Aorta (tissue), 5 donors: ENCODE results near the gene RNASET2. TPM values are rescaled to one million over a fixed set of nuclear protein-coding genes. Genes with fewer than 3 reads are reported as not detected.

Experiments used
- ATAC-seq: fragments of 200-7000 bp; cut with Tn5 transposase; one replicate; pipeline ENCODE4 v1.9.1; 2022; ENCODE audit warnings: moderate library complexity; ENCODE audit not compliant: low FRiP score
- DNase-seq, 2 donors: peaks; one replicate each; pipeline ENCODE4 v3.0.0-alpha.2; 2020
- H3K27ac ChIP-seq, 2 donors: one replicate each; pipeline ENCODE4 v1.5.1; 2013; ENCODE audit warnings: low read length in 2 of 2, mild to moderate bottlenecking in 2 of 2, moderate library complexity in 2 of 2, control low read depth in 1 of 2, inconsistent platforms in 1 of 2, low read depth in 1 of 2
- H3K27me3 ChIP-seq, 2 donors: one replicate each; pipeline ENCODE4 v1.6.1; 2013; ENCODE audit warnings: control low read depth in 1 of 2, low read length in 1 of 2, mild to moderate bottlenecking in 1 of 2, moderate library complexity in 1 of 2; ENCODE audit not compliant: insufficient read depth in 2 of 2, control insufficient read depth in 1 of 2
- H3K36me3 ChIP-seq, 2 donors: one replicate each; pipeline ENCODE4 v1.6.1; 2013; ENCODE audit warnings: control low read depth in 1 of 2, low read length in 1 of 2, mild to moderate bottlenecking in 1 of 2; ENCODE audit not compliant: insufficient read depth in 2 of 2, control insufficient read depth in 1 of 2
- H3K4me1 ChIP-seq, 2 donors: one replicate each; pipeline ENCODE4 v1.6.1; 2013; ENCODE audit warnings: low read length in 2 of 2, control low read depth in 1 of 2, mild to moderate bottlenecking in 1 of 2, moderate library complexity in 1 of 2; ENCODE audit not compliant: insufficient read depth in 2 of 2, control insufficient read depth in 1 of 2
- H3K4me3 ChIP-seq, 2 donors: one replicate each; pipeline ENCODE4 v1.5.1; 2013; ENCODE audit warnings: low read length in 2 of 2, control low read depth in 1 of 2, mild to moderate bottlenecking in 1 of 2
- H3K9me3 ChIP-seq: one replicate; pipeline ENCODE4 v1.6.1; 2013; ENCODE audit warnings: mild to moderate bottlenecking, low read length; ENCODE audit not compliant: control insufficient read depth
- WGBS, 2 donors: extraction: QIAGEN DNeasy Blood & Tissue Kit; methylation state at CpG; one replicate each; pipeline ENCODE4 v1.1.7; 2013; 5-methylcytosine and 5-hydroxymethylcytosine counted together
- intact Hi-C, 2 donors: fragments of 100-400 bp; cut with DNase I; formaldehyde crosslinking; loops; one replicate each; pipeline versions ENCODE4 v1.14.2 to v1.15.0; 2022
- polyA plus RNA-seq, 2 donors: library from polyadenylated mRNA; stranded (reverse); fragments of 200-250 nt; gene quantifications; one replicate each; pipeline ENCODE4 v1.2.3, GENCODE V29; 2013
- total RNA-seq, 2 donors: library from RNA; stranded (reverse); fragmentation: NEBNext Ultra II Directional; extraction: Animal tissue kit (Norgen Biotek cat#: 25700); gene quantifications; one replicate each; pipeline ENCODE4 v1.2.1, GENCODE V29; 2021
- donor health status: healthy with polysubstance abuse.
- donor health status: Bipolar disorder and iron deficiency.
- donor health status: DM: no; HTN: no; CAD: no.
- donor health status: DM: no; HTN: no; CAD: no.
- donor health status: DM: yes; HTN: yes; CAD: no.

The RNASET2 gene
- total and polyA plus RNA-seq, 4 donors: 23.3 to 64.8 (median 34.4) TPM

DNA sequence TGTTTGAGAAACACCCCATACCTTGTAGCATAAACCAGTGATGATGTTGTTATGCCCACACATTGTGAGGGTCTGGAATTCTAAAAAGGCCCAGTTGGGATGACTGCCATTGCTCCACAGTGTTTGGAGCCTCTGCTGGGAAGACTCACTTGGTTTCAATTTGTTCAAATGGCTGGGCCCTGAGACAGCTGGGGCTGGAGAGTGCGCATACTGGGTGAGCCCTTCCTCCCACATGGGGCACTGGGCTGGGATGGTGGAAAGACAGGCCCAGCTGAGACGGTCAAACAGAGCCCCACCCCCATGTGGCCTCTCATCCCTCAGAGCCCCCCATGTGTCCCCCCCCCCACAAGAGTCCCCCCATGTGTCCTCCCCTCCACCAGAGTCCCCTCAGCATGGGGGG is 20.3 kb upstream of the RNASET2 start:
- Histone ChIP-seq H3K4me3 (no peak overlapping the region), H3K4me1 (no peaks in the 10 kb centered on the region), H3K27ac (no peak overlapping the region), H3K36me3 (no peaks in the 10 kb centered on the region), H3K9me3 (no peaks in the 10 kb centered on the region), H3K27me3 (no peaks in the 10 kb centered on the region)
- intact Hi-C loops: no loop called here
- DNase-seq (no peak), ATAC-seq (no peak)
- 99 to 100% methylated on average over 2 of the region's 2 CpGs for WGBS, 2 donors

DNA sequence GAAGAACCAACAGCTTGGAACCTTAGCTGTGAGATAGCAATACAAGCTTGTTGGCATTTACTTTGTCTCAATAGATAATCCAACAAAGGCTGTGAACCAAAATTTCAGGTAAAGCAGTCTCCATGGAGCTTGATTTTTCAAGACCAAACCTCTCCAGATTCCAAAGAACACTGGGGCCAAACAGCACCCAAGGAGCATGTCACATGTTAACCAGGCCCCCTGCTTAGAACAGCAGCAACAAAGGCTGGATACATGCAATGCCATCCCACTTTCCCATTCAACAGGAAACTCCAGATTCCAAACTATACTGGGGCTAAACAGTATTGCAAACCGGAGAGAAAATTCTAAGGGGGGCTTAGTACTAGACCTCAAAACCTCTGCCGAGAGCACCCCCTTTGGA is 15.8 kb upstream of the RNASET2 start:
- WGBS, 2 donors: 95 to 98% methylated on average over 2 of the region's 2 CpGs

DNA sequence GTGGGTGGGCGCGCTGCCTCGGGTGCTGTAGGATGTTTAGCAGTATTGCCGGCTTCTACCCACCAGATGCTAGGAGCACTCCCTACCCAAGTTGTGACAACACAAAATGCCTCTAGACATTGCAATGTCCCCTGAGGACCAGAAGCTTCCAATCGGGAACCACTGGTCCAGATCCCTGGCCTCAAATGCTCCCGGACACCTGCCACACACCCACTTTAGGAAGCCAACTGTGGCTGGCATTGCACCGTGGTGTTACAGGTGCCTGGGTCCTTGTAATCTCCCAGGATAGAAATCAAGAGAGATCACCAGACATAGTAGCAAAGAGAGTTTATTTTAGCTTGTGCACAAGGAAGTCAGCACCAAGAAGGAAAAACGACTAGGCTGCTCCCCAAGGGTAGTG is 14.9 kb upstream of the RNASET2 start:
- Histone ChIP-seq H3K27me3 (no peaks in the 10 kb centered on the region), H3K36me3 (no peaks in the 10 kb centered on the region), H3K4me1 (no peaks in the 10 kb centered on the region), H3K4me3 (no peak overlapping the region), H3K27ac (no peak overlapping the region), H3K9me3 (no peaks in the 10 kb centered on the region)
- ATAC-seq: no peak
- intact Hi-C loops: no loop called here
- DNase-seq: no peak
- 90 to 93% methylated on average over 8 of the region's 8 CpGs for whole genome bisulfite sequencing, 2 donors

More for the DNA sequence above, 15.8 kb upstream of the RNASET2 start:
- no peaks in the 10 kb centered on the region for H3K4me1 ChIP-seq
- DNase-seq (no peak), ATAC-seq (no peak)
- H3K27ac ChIP-seq: no peak overlapping the region
- H3K36me3 ChIP-seq: no peaks in the 10 kb centered on the region
- H3K9me3 ChIP-seq: no peaks in the 10 kb centered on the region
- H3K27me3 ChIP-seq: no peaks in the 10 kb centered on the region
- intact Hi-C loops: no loop called here
- H3K4me3 ChIP-seq: no peak overlapping the region

DNA sequence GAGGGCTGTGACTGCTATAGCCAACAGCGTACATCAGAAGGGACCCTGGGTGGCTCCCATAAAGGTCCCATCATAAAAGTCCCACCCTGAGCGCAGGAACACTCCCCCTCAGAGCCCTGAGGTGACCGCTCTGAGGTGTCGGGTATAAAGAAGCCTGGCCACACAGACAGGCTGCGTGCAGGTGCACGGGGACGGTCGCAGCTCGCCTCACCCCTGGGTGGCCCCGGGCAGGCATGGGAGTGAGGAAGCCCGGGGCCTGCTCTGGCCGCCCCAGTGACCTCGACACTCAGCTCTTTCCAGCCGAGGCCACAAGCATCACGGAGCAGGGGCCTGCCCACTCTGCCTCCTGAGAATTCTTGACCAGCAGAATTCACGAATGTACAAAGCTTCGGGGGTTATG is 14.4 kb upstream of the RNASET2 start:
- intact Hi-C loops: no loop called here
- no peak overlapping the region for H3K27ac ChIP-seq
- 88 to 94% methylated on average over 17 of the region's 17 CpGs for WGBS, 2 donors

DNA sequence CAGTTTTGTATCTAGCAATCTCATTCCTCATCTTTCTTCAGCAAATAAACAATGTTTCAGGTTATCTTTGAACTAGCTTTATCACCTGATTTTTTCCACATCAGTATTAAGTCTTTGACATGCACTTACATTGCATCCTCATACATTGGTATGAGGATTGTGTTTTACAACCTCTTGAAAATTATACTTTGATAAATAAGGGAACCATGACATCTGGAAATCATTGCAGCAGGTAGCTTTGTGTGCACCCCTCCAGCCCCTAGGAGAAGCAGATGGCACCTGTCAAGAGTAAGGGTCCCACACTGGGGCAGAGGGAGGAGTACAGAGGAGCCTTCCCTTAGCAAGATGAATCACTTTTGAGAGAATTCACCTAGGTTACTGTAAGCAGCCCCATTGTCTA is 13.7 kb upstream of the RNASET2 start:
- H3K4me3 ChIP-seq: no peak overlapping the region
- H3K9me3 ChIP-seq: no peaks in the 10 kb centered on the region
- no peak for ATAC-seq
- H3K27me3 ChIP-seq: no peaks in the 10 kb centered on the region
- no peak overlapping the region for H3K27ac ChIP-seq
- DNase-seq: no peak
- intact Hi-C loops: no loop called here
- no peaks in the 10 kb centered on the region for H3K4me1 ChIP-seq
- no peaks in the 10 kb centered on the region for H3K36me3 ChIP-seq

More for the DNA sequence above, 14.4 kb upstream of the RNASET2 start:
- H3K9me3 ChIP-seq: no peaks in the 10 kb centered on the region
- no peak overlapping the region for H3K4me3 ChIP-seq
- H3K36me3 ChIP-seq: no peaks in the 10 kb centered on the region
- no peaks in the 10 kb centered on the region for H3K27me3 ChIP-seq
- no peak for ATAC-seq
- H3K4me1 ChIP-seq: no peaks in the 10 kb centered on the region
- DNase-seq: no peak

DNA sequence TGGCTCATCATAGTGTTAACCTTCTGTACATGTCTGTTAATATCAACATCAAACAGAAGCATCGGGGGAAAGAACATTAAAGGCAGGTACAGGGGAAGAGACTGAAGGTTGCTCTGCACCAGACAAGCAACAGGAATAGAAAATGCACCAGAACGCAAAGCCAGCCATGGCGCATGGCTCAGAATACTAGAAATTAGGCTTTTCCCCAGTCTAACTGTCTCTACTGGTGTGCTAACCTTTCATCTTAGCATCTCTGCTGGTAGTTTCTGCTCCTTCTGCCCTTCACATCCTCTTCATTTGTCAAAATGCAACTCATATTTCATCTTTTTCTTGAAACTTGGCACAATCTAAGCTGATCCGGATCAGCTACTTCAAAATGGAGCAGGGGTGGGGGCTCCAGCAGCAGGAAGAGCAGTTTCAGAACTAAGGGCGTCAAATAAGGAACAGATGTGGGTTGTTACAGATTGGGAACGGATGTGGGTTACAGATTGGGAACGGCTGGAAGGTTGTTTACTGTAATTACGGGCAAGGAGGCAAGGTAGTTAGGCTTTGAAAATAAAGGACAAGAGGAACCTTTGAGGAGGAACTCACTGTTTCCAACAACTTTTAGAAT is 13.1 kb upstream of the RNASET2 start:
- Histone ChIP-seq H3K36me3 (no peaks in the 10 kb centered on the region), H3K27me3 (no peaks in the 10 kb centered on the region), H3K4me3 (no peak overlapping the region), H3K4me1 (no peaks in the 10 kb centered on the region), H3K9me3 (no peaks in the 10 kb centered on the region), H3K27ac (no peak overlapping the region)
- WGBS, 2 donors: 82 to 83% methylated on average over 8 of the region's 8 CpGs
- intact Hi-C loops: no loop called here
- ATAC-seq: no peak
- no peak for DNase-seq

DNA sequence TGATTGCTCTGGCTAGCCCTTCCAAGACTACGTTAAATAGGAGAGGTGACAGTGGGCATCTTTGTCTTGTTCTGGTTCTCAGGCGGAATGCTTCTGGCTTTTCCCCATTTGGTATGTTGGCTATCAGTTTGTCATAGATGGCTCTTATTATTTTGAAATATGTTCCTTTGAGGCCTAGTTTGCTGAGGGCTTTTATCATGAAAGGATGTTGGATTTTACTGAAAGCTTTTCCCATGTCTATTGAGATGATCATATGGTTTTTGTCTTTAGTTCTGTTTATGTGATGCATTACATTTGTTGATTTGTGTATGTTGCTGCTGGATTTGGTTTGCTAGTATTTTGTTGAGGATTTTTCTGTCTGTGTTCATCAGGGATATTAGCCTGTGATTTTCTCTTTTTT is 9.9 kb upstream of the RNASET2 start:
- no peaks in the 10 kb centered on the region for H3K36me3 ChIP-seq
- H3K4me1 ChIP-seq: no peaks in the 10 kb centered on the region
- H3K27ac ChIP-seq: no peak overlapping the region
- no peak for ATAC-seq
- intact Hi-C loops: no loop called here
- no peaks in the 10 kb centered on the region for H3K9me3 ChIP-seq
- 98 to 99% methylated on average over 2 of the region's 2 CpGs for WGBS, 2 donors
- no peak for DNase-seq
- H3K4me3 ChIP-seq: no peak overlapping the region
- H3K27me3 ChIP-seq: no peaks in the 10 kb centered on the region

DNA sequence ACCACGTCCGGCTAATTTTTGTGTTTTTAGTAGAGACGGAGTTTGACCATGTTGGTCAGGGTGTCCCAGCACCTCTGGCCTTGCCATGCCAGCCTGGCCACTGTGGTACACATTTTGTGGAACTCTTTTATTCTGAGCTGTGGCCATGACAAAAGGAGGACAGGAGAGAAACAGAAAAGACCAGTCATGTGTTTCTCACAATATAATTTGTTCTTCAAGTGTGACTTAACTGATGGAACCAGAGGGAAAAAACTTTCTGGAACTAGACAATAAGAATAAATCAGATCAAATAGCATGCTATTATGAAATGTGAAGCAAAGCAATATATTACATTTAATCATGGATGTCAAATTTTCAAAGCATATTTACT is 4.2 kb upstream of the RNASET2 start:
- no peak overlapping the region for H3K27ac ChIP-seq
- H3K4me1 ChIP-seq: peaks cover 0 to 1% of the 10 kb centered on the region in 2 donors
- no peaks in the 10 kb centered on the region for H3K27me3 ChIP-seq
- no peaks in the 10 kb centered on the region for H3K36me3 ChIP-seq
- DNase-seq (no peak), ATAC-seq (no peak)
- no peaks in the 10 kb centered on the region for H3K9me3 ChIP-seq
- WGBS, 2 donors: 91 to 95% methylated on average over 3 of the region's 3 CpGs
- H3K4me3 ChIP-seq: no peak overlapping the region
- intact Hi-C loops: no loop called here

DNA sequence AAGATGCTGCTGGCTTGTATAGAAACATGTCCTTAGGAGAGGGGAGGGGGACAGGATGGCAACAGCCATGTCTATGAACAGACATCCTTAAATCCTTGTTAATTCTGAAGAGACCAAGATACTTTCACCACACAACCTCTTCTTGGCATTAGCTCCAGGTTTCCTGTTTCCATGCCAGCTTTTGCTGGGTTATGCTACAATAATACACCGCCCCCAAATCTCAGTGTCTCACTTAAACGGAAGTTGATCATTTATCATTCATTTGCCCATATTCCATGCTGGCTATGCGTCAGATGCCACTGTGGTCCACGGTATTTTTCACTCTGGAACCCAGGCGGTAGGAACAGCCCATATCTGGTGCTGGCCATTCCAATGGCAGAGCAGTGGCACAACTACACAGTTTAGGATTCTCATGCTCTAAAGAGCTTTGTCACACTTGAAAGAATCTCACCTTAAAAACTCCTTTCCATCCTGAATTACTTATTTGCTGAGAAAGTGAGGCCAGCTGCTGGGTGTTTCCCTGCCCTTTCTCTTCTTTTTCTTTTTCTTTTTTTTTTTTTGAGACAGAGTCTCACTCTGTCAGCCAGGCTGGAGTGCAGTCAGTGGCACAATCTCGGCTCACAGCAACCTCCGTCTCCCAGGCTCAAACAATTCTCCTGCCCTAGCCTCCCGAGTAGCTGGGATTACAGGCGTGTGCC is 3.7 kb upstream of the RNASET2 start:
- no peak overlapping the region for H3K4me3 ChIP-seq
- intact Hi-C loops: loop anchor here (10.0 kb wide), 2 partner anchors 175 to 185 kb away; no protein-coding TSS in a partner anchor
- H3K36me3 ChIP-seq: no peaks in the 10 kb centered on the region
- no peaks in the 10 kb centered on the region for H3K27me3 ChIP-seq
- DNase-seq (no peak), ATAC-seq (no peak)
- peaks cover 0 to 1% of the 10 kb centered on the region in 2 donors for H3K4me1 ChIP-seq
- H3K27ac ChIP-seq: no peak overlapping the region
- H3K9me3 ChIP-seq: no peaks in the 10 kb centered on the region
- WGBS, 2 donors: 56 to 64% methylated on average over 9 of the region's 9 CpGs
